Heart right ventricle (tissue), 16 donors: ENCODE data around the gene BPIFB2. TPM values are rescaled to one million over a fixed set of nuclear protein-coding genes. Genes with fewer than 3 reads are reported as not detected.

Experiments
- ATAC-seq, 8 donors: fragments of 200-7000 bp; cut with Tn5 transposase; one replicate each; pipeline ENCODE4 v1.9.1; 2020; ENCODE audit warnings: mild to moderate bottlenecking in 8 of 8, moderate library complexity in 8 of 8, moderate number of reproducible peaks in 1 of 8
- DNase-seq, 2 donors: peaks; one replicate each; pipeline ENCODE4 v3.0.0-alpha.2; 2020
- H3K27ac ChIP-seq, 10 donors: fragments of 200-600 bp; sonication (generic) in 2 of 10; one replicate each; pipeline versions ENCODE4 v1.5.0 to v1.8.0; 2020 to 2022; ENCODE audit warnings: mild to moderate bottlenecking in 3 of 10
- H3K27me3 ChIP-seq, 7 donors: fragments of 200-600 bp; one replicate each; pipeline ENCODE4 v1.8.0; 2021 to 2022; ENCODE audit warnings: mild to moderate bottlenecking in 2 of 7
- H3K36me3 ChIP-seq, 9 donors: fragments of 200-600 bp; sonication (generic) in 1 of 9; one replicate each; pipeline versions ENCODE4 v1.5.0 to v1.8.0; 2020 to 2022; ENCODE audit warnings: mild to moderate bottlenecking in 2 of 9
- H3K4me1 ChIP-seq, 9 donors: fragments of 200-600 bp; sonication (generic) in 1 of 9; one replicate each; pipeline versions ENCODE4 v1.5.0 to v1.8.0; 2020 to 2022; ENCODE audit warnings: mild to moderate bottlenecking in 4 of 9
- H3K4me3 ChIP-seq, 10 donors: fragments of 200-600 bp; sonication (generic) in 2 of 10; one replicate each; pipeline versions ENCODE4 v1.5.0 to v1.8.0; 2020 to 2022; ENCODE audit warnings: mild to moderate bottlenecking in 7 of 10, moderate library complexity in 2 of 10
- H3K9me3 ChIP-seq, 11 donors: fragments of 200-600 bp in 10 of 11; sonication (generic) in 2 of 11; one replicate each; pipeline versions ENCODE4 v1.5.0 to v1.8.0; 2013 to 2022; ENCODE audit warnings: mild to moderate bottlenecking in 2 of 11, control low read depth in 1 of 11, moderate library complexity in 1 of 11
- CTCF ChIP-seq, 9 donors: fragments of 200-600 bp; sonication (generic) in 2 of 9; IDR thresholded peaks; one replicate each; pipeline versions ENCODE4 v1.5.0 to v1.8.0; 2021 to 2022; ENCODE audit warnings: antibody characterized with exemption in 9 of 9, mild to moderate bottlenecking in 5 of 9, moderate library complexity in 1 of 9
- WGBS, 2 donors: extraction: QIAGEN DNeasy Blood & Tissue Kit; methylation state at CpG; one replicate each; pipeline ENCODE4 v1.1.7; 2013; ENCODE audit warnings: inconsistent platforms in 1 of 2; 5-methylcytosine and 5-hydroxymethylcytosine counted together
- intact Hi-C, 10 donors: fragments of 100-400 bp; cut with DNase I; formaldehyde crosslinking; loops; one replicate each; pipeline versions ENCODE4 v1.11.1 to v1.14.2; 2022
- polyA plus RNA-seq, 2 donors: library from polyadenylated mRNA; stranded (reverse); fragments of 200-250 nt; gene quantifications; one replicate each; pipeline ENCODE4 v1.2.3, GENCODE V29; 2013
- total RNA-seq, 10 donors: library from RNA; stranded (reverse); fragmentation: NEBNext Ultra II Directional in 3 of 10; extraction: Animal tissue kit (Norgen Biotek cat#: 25700) in 3 of 10; gene quantifications; one replicate each; pipeline versions ENCODE4 v1.2.1 to v1.2.4, GENCODE V29; 2021 to 2023
- donor health status: Arrhythmogenic right ventricular cardiomyopathy.
- donor health status: ischemic (EF 13 %, LVEDD 7.1; RV severe dilation, severe dysfunction).
- donor health status: healthy with polysubstance abuse.
- donor health status: DM: no; HTN: yes; CAD: no.
- donor health status: DM: no; HTN: no; CAD: no.
- donor health status: ischemic (EF 25% LVEDD 6.9; RV normal size, moderate dysfunction).
- donor health status: ischemic (EF 25% LVEDD 5.7; RV mildly dilated, moderate dysfunction).
- donor health status: healthy.
- donor health status: DM: yes; HTN: yes; CAD: no.
- donor health status: Ischemic cardiomyopathy.
- donor health status: ischemic (EF 35%, LVEDD 5.7; RV mildly dilated, moderate dysfunction).
- donor health status: nonischemic (EF 11% LVEDD 7.7; RV severe dilation, severe dysfunction).
- donor health status: DM: yes; HTN: yes; CAD: no.
- donor health status: PGD.
- donor health status: ischemic (EF 29% LVEDD 5.4; RV normal size, mild dysfunction).
- donor health status: nonischemic (EF 23%, LVEDD 6.1; RV moderate dilation, normal function).

The BPIFB2 gene
- total and polyA plus RNA-seq, 12 donors: not detected

GRCh38 chr20:32967961-32968457 is 39.5 kb upstream of the BPIFB2 start:
- TF ChIP-seq CTCF (IDR thresholded peaks at IDR 0.05): no peak
- DNase-seq: no peak

DNA sequence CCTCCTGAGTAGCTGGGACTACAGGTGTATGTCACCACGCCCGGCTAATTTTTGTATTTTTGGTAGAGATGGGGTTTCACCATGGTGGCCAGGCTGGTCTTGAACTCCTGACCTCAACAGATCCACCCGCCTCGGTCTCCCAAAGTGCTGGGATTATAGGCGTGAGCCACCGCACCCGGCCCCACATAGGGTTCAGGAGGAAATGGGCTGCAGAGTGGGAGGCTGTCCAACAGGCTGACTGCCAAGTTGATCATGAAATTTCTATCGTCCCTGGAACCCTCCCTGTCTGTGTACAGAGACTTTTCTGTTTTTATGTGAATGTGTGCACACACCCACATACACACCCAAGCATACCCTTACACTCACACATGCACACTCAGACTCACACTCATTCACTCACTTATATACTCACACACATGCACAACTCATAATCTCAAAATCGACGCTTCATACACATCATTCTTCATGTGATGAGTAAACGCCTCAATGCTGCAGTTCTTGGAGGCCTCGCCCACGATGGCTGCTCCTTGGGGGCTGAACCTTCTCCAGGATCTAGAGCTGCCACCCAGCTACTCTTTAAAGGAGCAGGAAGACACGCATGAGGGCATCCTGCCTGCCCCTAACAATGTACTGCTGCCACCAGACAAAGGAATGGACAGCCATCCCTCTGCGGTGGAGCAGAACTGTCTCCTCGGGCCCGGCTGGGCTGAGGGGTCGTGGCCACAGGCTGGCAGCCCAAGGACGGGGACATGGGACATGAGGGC is 38.8 kb upstream of the BPIFB2 start:
- TF ChIP-seq CTCF (IDR thresholded peaks at IDR 0.05): no peak
- H3K4me3 ChIP-seq: no peak overlapping the region
- WGBS, 2 donors: 60 to 67% methylated on average over 19 of the region's 19 CpGs
- peaks cover 0 to 12% (median 0%) of the 10 kb centered on the region in 7 donors for H3K27me3 ChIP-seq
- peaks cover 0 to 33% (median 8%) of the 10 kb centered on the region in 9 donors for H3K4me1 ChIP-seq
- peak overlapping the region in 1 of 10 donors; percentile 24 for H3K27ac ChIP-seq
- no peaks in the 10 kb centered on the region for H3K36me3 ChIP-seq
- ATAC-seq (no peak), DNase-seq (no peak)
- H3K9me3 ChIP-seq: no peaks in the 10 kb centered on the region
- intact Hi-C loops: no loop called here

More at GRCh38 chr20:32967961-32968457, 39.5 kb upstream of the BPIFB2 start:
- WGBS, 2 donors: 89 to 91% methylated on average over 16 of the region's 16 CpGs
- H3K9me3 ChIP-seq: no peaks in the 10 kb centered on the region
- H3K27ac ChIP-seq: no peak overlapping the region
- peaks cover 0 to 12% (median 0%) of the 10 kb centered on the region in 7 donors for H3K27me3 ChIP-seq
- no peak for ATAC-seq
- intact Hi-C loops: no loop called here
- no peaks in the 10 kb centered on the region for H3K36me3 ChIP-seq
- no peak overlapping the region for H3K4me3 ChIP-seq
- H3K4me1 ChIP-seq: peaks cover 0 to 33% (median 8%) of the 10 kb centered on the region in 9 donors

DNA sequence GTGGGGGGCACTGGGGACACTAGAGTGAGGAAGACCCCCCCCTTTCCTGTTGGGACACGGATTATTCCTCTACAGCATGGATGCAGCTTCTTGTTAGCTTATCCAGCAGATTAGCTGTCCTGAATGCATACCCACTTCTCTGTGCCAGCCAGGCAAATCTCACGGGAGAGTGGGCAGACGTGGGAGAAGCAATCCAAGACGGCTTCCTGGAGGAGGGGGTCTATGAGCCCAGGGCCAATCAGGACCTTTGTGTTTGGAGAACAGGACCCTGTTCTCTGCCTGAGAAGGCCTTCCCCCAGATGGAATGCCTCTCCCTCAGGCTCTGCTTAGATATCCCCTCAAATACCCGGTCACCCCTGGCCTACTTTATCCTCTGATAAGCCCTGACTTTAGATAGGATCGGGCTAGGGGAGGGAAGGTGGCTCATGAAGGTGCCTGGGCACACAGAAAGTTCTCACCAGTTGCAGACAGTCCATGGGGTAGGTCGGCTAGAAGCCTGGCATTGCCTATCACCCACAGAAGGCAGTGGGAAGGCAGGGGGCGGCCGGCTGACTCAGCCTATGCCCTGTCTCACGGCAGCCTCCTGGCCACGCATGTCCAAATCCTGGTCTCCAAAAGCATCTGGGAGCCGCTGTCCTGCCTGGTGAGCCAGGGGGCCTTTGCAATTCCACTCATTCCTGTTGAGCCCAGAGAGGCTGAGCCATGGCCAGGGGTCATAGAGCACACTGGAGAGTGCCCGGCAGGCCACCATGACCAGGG is 38.0 kb upstream of the BPIFB2 start:
- 75 to 76% methylated on average over 13 of the region's 13 CpGs for WGBS, 2 donors
- peaks cover 0 to 33% (median 8%) of the 10 kb centered on the region in 9 donors for H3K4me1 ChIP-seq
- ATAC-seq (no peak), DNase-seq (no peak)
- peak overlapping the region in 1 of 10 donors; percentile 24 for H3K27ac ChIP-seq
- no peaks in the 10 kb centered on the region for H3K9me3 ChIP-seq
- intact Hi-C loops: no loop called here
- H3K36me3 ChIP-seq: no peaks in the 10 kb centered on the region
- H3K4me3 ChIP-seq: no peak overlapping the region
- TF ChIP-seq CTCF (IDR thresholded peaks at IDR 0.05): no peak
- peaks cover 0 to 3% (median 0%) of the 10 kb centered on the region in 7 donors for H3K27me3 ChIP-seq

GRCh38 chr20:32970115-32970972 is 37.2 kb upstream of the BPIFB2 start:
- 93 to 94% methylated on average over 15 of the region's 15 CpGs for WGBS, 2 donors
- Histone ChIP-seq H3K36me3 (no peaks in the 10 kb centered on the region), H3K4me3 (no peak overlapping the region), H3K27ac (peak overlapping the region in 1 of 10 donors; percentile 79), H3K9me3 (no peaks in the 10 kb centered on the region), H3K4me1 (peaks cover 0 to 33% (median 8%) of the 10 kb centered on the region in 9 donors), H3K27me3 (no peaks in the 10 kb centered on the region)
- no peak for ATAC-seq
- no peak for TF ChIP-seq CTCF (IDR thresholded peaks at IDR 0.05)
- intact Hi-C loops: no loop called here
- no peak for DNase-seq
